Measurements from ENCODE around the gene HAUS6.
A peak's percentile ranks its signal among the peaks of the same experiment; 100 is the strongest.
"Not testable (repeated sequence)": the region's sequence is repeated elsewhere in the genome, so short reads cannot be mapped to it uniquely, and the experiment has no call there.

Gene HAUS6

DNA sequence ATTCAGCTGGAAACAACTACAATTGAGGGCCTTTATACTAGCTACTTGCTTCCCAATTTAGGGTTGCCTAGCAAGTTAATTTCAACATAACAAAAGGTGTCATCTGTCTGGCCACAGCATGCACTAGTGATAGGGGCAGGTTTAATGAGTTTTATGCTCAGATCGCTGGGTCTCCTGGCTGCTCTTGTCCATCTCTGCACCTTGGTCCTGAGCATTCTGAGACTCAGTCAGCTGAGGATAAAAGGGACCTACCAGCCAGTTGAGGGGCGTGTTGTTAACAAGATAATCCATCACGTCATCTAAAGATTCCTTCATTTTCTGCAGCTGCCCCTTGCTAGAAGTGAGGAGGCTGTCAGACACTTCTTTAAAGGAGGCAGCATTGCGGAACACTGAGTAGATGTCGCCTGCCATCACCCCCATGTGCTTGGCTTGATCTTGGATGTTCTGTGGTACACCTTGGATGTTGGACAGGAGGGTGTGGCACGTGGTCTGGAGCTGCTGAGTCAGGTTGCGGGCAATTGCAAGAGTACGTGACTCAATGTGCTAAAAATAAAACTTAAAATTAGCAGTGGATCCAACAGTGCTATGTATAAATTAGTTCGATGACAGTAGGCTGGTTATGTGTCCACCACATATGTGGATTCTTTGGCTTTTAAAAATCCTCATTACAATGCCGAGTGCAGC lies 13.5 kb upstream of the HAUS6 start:
- DNase-seq (ENCODE audit: low read depth, low spot score): no peak

DNA sequence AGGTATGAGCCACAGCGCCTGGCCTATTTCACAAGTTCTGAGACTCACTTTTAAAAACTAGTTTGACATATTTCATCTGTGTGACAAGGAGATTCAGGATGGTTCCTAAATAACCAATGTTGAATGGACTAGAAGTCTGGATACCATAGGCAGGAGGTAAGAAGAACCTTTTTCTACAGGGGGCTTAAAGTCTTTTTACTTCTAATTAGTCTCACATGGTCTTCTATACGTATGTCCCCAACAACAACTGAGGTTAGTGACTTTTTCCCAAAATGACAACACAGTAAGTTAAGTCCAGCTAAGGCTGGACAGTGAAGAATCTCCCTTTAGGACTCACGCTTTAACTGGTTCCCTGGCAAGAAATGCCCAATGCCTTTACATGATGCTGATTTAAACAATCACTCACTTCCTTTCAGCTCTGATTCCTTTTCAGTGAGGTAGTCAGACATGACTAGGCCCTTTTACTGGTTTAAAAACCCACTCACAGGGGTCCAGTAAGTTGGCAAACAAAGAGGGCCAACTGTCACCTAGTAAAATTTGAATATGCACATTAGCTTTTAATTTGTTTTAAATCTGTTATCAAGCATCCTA lies 12.1 kb upstream of the HAUS6 start:
- DNase-seq (ENCODE audit: low read depth, low spot score): no peak

DNA sequence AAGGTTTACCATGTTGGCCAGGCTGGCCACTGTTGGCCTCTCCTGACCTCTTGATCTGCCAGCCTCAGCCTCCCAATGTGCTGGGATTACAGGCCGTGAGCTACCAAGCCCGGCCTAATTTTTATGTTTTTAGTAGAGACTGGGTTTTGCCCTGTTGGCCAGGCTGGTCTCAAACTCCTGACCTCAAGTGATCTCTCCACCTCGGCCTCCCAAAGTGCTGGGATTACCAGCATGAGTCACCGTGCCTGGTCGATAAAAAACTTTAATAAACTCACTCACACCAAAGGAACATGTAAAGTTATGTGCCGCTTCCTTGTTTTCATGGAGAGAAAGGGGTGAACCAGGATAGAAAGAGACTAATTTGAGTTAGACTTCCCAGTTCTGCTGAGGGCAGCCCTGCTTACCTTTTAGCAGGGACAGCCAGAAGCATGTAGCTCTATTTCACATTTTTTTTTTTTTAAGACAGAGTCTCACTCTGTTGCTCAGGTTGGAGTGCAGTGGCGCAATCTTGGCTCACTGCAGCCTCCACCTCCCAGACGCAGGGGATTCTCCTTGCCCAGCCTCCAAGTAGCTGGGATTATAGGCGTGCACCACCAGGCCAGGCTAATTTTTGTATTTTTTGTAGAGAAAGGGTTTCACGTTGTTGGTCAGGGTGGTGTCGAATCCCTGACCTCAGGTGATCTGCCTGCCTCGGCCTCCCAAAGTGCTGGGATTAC lies 11.4 kb upstream of the HAUS6 start:
- DNase-seq (ENCODE audit: low read depth, low spot score): peak; percentile 31

DNA sequence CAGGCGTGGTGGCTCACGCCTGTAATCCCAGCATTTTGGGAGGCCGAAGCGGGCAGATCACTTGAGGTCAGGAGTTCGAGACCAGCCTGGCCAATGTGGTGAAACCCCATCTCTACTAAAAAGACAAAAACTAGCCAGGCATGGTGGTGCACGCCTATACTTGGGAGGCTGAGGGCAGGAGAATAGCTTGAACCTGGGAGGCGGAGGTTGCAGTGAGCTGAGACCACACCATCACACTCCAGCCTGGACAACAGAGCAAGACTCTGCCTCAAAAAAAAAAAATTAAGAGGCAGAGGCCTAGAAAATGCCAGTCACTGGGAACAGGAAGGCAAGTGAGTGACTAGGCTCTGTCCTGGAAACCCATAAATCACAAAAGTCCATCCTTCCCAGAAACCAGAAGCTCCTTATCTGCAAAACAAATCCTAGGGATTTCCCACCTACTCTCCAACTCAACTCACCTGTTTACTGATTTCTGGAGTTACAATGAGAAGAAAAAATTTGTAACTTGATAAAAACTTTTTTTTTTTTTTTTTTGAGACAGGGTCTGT lies 10.4 kb upstream of the HAUS6 start:
- not testable (repeated sequence) for DNase-seq (ENCODE audit: low read depth, low spot score)

DNA sequence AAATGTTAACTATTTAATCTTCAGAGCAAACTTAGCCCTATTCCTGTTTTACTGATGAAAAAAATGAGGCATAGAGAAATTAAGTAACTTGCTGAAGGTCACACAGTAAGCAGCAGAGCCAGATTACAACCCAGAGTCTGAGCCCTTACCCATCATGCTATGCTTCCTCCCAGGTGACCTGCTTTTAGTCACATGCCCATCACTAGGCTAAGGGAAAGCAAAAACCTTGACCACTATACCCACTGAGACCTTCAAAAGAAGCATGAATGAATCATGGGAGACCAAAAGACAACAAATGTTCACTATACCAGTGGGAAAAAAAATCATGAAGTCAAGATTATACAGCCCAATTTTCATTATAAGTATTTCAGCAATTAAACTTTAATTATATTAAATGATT lies 5.3 kb upstream of the HAUS6 start:
- no peak for DNase-seq (ENCODE audit: low read depth, low spot score)

DNA sequence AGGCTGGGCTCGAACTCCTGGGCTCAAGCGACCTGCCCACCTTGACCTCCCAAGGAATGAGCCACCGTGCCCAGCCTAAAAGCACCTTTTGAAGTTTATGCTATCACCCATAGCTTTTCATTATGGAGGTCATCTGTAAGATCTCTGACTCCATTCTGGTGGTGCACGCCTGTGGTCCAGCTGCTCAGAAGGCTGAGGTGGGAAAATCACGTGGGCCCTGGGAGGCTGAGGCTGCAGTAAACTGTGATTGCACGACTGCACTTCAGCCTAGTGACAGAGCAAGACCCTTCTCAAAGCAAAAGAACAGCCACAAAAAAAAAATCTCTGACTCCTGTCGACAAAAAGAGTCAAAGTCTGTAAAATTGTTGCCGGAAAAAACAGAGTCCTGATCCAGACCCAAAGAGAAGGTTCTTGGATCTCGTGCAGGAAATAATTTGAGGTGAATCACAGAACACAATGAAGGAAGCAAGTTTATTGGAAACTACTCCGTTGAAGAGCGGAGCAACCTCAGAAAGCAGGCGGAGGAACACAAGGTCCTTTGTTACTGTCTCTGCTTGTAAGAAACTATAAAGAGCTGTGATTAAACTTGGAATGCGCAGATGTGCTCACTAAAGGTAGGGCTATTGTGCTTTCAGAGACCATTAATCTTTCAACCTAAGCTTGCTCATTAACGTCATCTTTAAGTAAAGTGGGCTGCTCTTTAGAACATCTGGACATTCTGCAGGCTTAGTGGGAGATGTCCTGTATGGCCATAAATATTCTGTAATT lies 2.0 kb upstream of the HAUS6 start:
- no peak for DNase-seq (ENCODE audit: low read depth, low spot score)

DNA sequence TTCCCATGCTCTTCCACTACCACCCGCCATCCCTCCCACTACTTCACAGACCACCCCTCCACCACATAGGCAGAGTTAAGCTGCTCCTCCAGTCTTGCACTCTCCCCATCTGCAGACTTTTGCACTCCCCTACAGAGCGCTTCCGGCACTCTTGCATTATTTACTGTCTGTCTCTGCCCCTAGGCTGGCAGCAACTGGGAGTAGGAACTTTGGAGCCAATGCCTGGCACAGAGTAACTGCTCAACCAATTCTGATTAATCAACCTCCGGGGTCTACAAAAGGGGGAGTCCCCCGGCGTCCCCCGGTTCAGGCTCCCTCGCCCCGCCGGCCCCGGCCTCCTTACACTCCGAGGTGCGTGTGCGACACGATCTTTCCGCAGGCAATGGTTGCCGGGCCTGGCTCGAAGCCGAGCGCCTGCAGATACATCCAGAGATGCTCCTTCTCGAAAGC lies 498 bp downstream of the HAUS6 start:
- peak; percentile 56 for DNase-seq (ENCODE audit: low read depth, low spot score)

DNA sequence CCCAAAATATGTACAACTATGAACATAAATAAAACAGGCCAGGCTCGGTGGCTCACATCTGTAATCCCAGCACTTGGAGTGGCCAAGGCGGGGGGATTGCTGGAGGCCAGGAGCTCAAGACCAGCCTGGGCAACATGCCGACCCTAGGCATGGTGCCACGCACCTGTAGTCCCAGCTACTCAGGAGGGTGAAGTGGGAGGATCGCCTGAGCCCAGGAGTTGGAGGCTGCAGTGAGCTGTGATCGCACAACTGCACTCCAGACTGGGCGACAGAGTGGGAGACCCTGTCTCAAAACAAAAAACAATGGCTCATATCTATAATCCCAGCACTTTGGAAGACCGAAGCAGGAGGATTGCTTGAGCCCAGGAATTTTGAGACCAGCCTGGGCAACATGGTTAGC lies 1.5 kb downstream of the HAUS6 start:
- no peak for DNase-seq (ENCODE audit: low read depth, low spot score)

DNA sequence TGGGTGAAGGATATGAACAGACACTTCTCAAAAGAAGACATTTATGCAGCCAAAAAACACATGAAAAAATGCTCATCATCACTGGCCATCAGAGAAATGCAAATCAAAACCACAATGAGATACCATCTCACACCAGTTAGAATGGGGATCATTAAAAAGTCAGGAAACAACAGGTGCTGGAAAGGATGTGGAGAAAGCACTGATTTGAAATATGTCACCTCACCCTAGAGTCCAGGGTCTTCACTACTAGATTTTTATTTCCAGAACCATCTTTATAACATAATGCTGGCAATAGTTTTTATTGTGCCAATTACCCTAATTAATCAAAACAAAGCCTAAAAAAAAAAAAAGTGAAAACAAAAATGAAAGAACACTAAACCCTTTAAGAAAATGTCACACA lies 5.3 kb downstream of the HAUS6 start:
- not testable (repeated sequence) for DNase-seq (ENCODE audit: low read depth, low spot score)

DNA sequence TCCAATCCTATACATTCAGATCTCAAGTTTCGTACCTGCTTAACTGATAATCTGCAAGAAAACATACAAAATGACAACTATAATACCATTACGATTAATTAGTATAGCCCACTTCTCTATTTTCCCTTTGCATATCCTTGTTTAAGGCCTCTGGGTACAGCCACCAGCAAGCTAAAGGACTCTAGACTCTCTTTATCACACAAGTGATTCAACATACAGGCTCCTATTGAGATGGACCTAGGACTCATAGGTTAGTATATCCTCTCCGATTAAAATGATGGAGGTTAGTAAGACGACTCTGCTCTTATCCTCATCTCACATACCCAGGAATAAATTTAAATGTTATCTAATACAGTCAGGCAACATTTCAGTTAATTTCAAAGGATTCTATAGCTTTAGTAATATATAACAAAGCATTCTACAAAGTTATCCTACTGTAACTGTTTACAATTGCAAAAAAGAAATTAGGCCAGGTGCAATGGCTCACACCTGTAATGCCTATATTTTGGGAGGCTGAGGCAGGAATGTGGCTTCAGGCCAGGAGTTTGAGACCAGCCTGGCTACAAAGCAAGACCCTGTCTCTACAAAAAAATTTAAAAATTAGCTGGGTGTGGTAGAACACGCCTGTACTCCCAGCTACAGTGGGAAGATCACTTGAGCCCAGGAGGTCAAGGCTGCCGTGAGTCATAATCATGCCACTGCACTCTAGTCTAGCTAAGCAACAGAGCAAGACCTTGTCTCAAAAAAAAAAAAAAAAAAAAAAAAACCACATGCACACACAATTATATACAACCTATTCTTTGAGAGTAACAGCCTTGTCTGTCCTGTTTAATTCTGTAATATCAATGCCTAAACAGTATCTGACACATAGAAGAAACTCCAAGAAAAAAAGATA lies 15.4 kb downstream of the HAUS6 start:
- DNase-seq (ENCODE audit: low read depth, low spot score): no peak

DNA sequence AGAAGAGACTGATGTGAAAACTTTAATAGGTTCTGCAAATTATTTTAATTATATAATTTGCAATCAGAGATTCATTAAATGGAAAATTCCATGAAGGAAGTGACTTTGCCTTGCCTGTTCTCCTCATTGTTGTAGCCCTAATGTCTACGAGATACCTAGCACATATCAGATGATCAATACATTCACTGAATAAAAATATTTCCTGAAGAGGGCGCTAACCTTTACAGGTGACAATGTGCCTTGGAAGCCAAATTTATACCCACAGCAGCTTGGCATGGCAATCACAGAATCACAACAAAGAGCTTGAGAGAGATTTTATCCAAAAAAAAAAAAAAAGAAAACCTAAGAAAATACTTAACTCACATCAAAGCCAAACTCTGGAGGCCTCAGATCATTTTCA lies 17.4 kb downstream of the HAUS6 start:
- DNase-seq (ENCODE audit: low read depth, low spot score): no peak

DNA sequence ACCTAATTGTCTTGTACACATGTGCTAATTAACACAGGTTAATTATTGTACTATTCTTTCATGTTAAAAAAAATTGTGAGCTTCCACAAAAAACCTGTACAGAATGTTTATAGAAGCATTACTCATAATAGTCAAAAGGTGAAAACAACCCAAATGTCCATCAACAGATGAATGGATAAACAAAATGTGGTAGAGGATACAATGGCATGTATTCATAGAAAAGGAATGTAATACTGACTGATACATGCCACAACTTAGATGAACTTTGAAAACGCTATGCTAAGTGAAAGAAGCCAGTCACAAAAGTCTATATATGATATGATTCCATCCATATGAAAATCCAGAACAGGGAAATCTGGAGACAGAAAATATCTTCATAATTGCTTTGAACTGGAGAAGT lies 27.9 kb downstream of the HAUS6 start:
- DNase-seq (ENCODE audit: low read depth, low spot score): no peak

DNA sequence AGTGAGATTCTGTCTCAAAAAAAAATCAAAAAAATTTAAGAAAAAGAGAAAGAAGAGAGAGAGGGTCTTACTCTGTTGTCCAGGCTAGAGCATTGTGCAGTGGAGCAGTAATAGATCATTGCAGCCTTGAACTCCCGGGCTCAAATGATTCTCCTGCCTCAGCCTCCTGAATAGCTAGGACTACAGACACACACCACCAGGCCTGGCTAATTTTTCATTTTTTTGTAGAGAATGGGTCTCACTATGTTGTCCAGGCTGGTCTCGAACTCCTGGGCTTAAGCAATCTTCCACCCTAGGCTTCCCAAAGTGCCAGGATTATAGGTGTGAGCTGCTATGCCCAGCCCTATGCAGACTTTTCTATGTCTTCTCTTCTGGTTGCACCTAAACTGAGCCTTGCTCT lies 28.5 kb downstream of the HAUS6 start:
- no peak for DNase-seq (ENCODE audit: low read depth, low spot score)

DNA sequence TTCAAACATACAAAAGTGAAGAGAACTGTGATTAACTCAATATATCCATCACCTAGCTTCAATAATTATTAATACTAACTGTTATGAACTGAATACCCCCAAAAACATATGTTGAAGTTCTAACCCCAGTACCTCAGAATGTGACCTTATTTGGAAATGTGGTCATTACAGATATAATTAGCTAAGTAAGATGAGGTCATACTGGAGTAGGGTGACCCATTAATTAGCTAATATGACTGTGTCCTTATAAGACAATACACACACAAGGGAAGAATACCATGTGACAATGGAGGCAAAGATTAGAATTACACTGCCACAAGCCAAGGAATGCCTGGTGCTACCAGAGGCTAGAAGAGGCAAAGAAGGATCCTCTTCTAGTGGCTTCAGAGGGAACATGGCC lies 45.7 kb downstream of the HAUS6 start:
- no peak for DNase-seq (ENCODE audit: low read depth, low spot score)

DNA sequence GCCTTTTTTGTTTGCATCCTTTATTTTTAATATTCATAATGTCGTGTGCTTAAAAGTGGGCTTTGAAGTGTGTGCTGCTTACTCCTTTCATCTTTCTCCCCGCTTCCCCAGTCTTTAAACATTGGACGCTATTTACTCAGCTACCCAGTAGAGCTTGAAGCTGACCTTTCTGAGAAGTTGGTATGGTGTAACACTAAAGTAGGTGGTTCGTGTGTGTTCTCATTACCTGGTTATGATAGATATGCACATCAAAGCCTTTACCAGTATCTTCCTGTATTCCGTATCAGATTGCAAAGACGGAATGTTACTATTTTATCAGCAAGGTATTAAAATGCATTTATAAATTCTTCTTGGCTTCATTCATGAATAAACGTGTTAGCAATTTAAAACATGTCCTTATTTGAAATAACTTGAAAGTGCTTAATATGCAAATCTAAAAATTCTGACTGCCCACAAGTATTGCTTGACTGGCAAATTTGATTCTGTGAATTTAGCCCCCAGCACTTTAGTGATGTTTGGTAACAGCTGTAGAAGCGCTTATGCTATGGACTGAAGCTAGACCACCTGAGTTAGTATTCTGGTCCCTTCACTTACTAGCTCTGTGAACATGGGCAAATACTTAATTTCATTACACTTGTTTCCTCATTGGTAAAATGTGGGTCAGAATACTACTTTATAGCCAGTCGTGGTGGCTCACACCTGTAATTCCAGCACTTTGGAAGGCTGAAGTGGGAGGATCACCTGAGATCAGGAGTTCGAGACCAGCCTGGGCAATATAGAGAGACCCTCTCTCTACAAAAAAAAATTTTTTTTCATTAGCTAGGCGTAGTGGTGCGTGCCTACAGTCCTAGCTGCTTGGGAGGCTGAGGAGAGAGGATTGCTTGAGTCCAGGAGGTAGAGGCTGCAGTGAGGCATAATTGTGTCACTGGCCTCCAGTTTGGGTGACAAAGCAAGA lies 51.8 kb downstream of the HAUS6 start:
- DNase-seq (ENCODE audit: low read depth, low spot score): no peak

DNA sequence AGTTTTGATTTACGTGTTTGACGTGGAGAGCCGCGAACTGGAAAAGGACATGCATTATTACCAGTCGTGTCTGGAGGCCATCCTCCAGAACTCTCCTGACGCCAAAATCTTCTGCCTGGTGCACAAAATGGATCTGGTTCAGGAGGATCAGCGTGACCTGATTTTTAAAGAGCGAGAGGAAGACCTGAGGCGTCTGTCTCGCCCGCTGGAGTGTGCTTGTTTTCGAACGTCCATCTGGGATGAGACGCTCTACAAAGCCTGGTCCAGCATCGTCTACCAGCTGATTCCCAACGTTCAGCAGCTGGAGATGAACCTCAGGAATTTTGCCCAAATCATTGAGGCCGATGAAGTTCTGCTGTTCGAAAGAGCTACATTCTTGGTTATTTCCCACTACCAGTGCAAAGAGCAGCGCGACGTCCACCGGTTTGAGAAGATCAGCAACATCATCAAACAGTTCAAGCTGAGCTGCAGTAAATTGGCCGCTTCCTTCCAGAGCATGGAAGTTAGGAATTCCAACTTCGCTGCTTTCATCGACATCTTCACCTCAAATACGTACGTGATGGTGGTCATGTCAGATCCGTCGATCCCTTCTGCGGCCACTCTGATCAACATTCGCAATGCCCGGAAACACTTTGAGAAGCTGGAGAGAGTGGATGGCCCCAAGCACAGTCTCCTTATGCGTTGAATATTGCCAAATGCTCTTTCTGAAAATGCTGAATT lies 52.6 kb downstream of the HAUS6 start:
- peak; percentile 49 for DNase-seq (ENCODE audit: low read depth, low spot score)

DNA sequence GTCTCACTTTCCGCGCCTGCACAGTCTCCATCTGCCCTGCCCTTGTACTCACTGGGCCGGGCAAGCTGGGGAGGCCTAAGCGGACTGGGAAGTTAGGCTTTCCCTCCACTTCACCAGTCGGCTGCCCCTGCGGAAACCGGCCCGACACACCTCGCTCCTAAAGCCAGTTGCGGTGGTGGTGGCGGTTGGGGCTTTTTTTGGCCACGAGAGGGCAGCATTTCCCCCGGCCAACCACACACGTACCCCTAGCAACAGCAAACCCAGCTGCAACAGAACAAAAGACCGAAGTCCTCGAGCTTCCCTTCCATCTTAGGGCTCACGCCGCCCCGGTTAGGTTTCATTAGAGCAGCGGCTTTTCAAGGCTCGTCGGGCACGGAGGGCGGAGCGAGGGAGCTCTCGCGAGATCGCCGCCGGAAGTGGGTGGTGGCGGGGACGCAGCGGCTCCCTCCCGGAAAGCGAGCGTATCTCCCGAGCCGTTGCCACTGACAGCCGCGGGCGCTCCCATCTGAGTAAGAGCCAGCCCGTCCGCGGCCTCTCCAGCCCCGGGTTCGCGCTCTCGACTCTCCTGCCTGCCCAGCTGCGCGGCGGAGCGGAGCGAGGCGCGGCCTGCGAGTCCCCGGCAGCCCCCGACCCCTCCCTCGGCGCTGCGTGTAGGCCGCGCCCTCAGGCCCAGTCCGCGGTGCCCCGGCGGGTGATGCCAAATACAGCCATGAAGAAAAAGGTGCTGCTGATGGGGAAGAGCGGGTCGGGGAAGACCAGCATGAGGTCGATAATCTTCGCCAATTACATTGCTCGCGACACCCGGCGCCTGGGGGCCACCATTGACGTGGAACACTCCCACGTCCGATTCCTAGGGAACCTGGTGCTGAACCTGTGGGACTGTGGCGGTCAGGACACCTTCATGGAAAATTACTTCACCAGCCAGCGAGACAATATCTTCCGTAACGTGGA lies 53.5 kb downstream of the HAUS6 start, which contains the start of gene RRAGA:
Gene RRAGA, plus strand, starts transcription at position 462 of the 951 bp plus-strand sequence. Its CDS starts 233 bp downstream, at position 695.
- DNase-seq (ENCODE audit: low read depth, low spot score): peak; percentile 100

DNA sequence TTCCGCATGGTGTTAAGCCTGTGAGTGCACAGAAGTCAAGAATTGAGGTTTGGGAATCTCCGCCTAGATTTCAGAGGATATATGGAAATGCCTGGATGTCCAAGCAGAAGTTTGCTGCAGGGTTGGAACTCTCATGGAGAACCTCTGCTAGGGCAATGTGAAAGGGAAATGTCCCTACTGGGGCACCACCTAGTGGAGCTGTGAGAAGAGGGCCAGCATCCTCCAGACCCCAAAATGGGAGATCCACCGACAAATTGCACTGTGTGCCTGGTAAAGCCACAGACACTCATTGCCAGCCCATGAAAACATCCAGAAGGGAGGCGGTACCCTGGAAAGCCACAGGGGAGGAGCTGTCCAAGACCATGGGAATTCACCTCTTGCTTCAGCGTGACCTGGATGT lies 66.1 kb downstream of the HAUS6 start:
- DNase-seq (ENCODE audit: low read depth, low spot score): no peak

Data from ELF-1 (cell line).